Endodermal cell (in vitro differentiated cells): ENCODE data around the gene RSRC2. TPM values are rescaled to one million over a fixed set of nuclear protein-coding genes. Genes with fewer than 3 reads are reported as not detected.

Experiments
- DNase-seq: peaks from one replicate; pipeline ENCODE4 v3.0.0-alpha.2; 2017
- H3K27ac ChIP-seq: 2 replicates; pipeline ENCODE4 v1.5.1; 2013; ENCODE audit warnings: mild to moderate bottlenecking, low read depth, low read length, moderate library complexity
- H3K27me3 ChIP-seq: 2 replicates; pipeline ENCODE4 v1.6.1; 2013; ENCODE audit warnings: mild to moderate bottlenecking, low read length, moderate library complexity; ENCODE audit not compliant: insufficient read depth, control insufficient read depth, poor library complexity, severe bottlenecking
- H3K36me3 ChIP-seq: 2 replicates; pipeline ENCODE4 v1.7.0; 2013; ENCODE audit warnings: mild to moderate bottlenecking, low read length, moderate library complexity; ENCODE audit not compliant: control insufficient read depth, insufficient read depth
- H3K4me1 ChIP-seq: one replicate; pipeline ENCODE4 v1.7.0; 2013; ENCODE audit warnings: low read length; ENCODE audit not compliant: control insufficient read depth, insufficient read depth
- H3K4me3 ChIP-seq: 2 replicates; pipeline ENCODE4 v1.5.1; 2013; ENCODE audit warnings: mild to moderate bottlenecking, low read length, moderate library complexity
- H3K9ac ChIP-seq: 2 replicates; pipeline ENCODE4 v1.6.1; 2013; ENCODE audit warnings: mild to moderate bottlenecking, low read length, moderate library complexity; ENCODE audit not compliant: poor library complexity, severe bottlenecking; ENCODE audit errors: extremely low read depth
- H3K9me3 ChIP-seq: 2 replicates; pipeline ENCODE4 v1.6.1; 2013; ENCODE audit warnings: mild to moderate bottlenecking, low read length, moderate library complexity; ENCODE audit not compliant: control insufficient read depth
- H3K27ac Mint-ChIP-seq: 2 replicates; pipeline ENCODE4 v1.8.0; 2020; ENCODE audit warnings: mixed read lengths
- H3K27me3 Mint-ChIP-seq: 2 replicates; pipeline ENCODE4 v1.8.0; 2021; ENCODE audit warnings: mild to moderate bottlenecking, mixed read lengths; ENCODE audit not compliant: insufficient read depth
- H3K36me3 Mint-ChIP-seq: 2 replicates; pipeline ENCODE4 v1.8.0; 2020; ENCODE audit warnings: low read depth, mixed read lengths
- H3K4me1 Mint-ChIP-seq: 2 replicates; pipeline ENCODE4 v1.8.0; 2020; ENCODE audit warnings: mixed read lengths
- H3K4me3 Mint-ChIP-seq: 2 replicates; pipeline ENCODE4 v1.8.0; 2020; ENCODE audit warnings: mild to moderate bottlenecking, moderate library complexity, mixed read lengths
- H3K9me3 Mint-ChIP-seq: 2 replicates; pipeline ENCODE4 v1.8.0; 2020; ENCODE audit warnings: mild to moderate bottlenecking, mixed read lengths
- CTCF ChIP-seq: fragments of 200-600 bp; sonication (generic); conservative IDR thresholded peaks from 2 replicates; pipeline ENCODE4 v1.5.0; 2021; ENCODE audit warnings: antibody characterized with exemption, mild to moderate bottlenecking
- WGBS, 2 experiments: methylation state at CpG; one replicate each; pipeline versions ENCODE4 v1.1.5 to v1.1.7; 2013; ENCODE audit warnings: missing lambda C conversion rate in 2 of 2, mixed read lengths in 1 of 2; ENCODE audit not compliant: insufficient coverage in 1 of 2, insufficient read length in 1 of 2; 5-methylcytosine and 5-hydroxymethylcytosine counted together
- total RNA-seq, 2 donors: library from RNA; stranded (reverse); fragmentation: NEBNext Ultra II Directional in 1 of 2; extraction: Animal tissue kit (Norgen Biotek cat#: 25700) in 1 of 2; gene quantifications; 2 replicates in 1 of 2; 3 replicates in 1 of 2; pipeline ENCODE4 v1.2.1, GENCODE V29; 2021

RSRC2 gene
- total RNA-seq, 2 donors from 2014 or later, result 88.1 to 111 TPM

GRCh38 chr12:122474324-122474716 is 52.4 kb downstream of the RSRC2 start:
- Histone ChIP-seq H3K4me1 (no peaks in the 10 kb centered on the region), H3K4me3 (no peak overlapping the region), H3K9ac (no peak overlapping the region), H3K27ac (no peak overlapping the region), H3K36me3 (peaks cover 62% of the 10 kb centered on the region), H3K9me3 (no peaks in the 10 kb centered on the region), H3K27me3 (no peaks in the 10 kb centered on the region)
- H3K4me1 Mint-ChIP-seq, result peaks cover 2% of the 10 kb centered on the region
- no peak for DNase-seq
- no peak overlapping the region for H3K27ac Mint-ChIP-seq
- no peak overlapping the region for H3K4me3 Mint-ChIP-seq
- peaks cover 59% of the 10 kb centered on the region for H3K36me3 Mint-ChIP-seq
- no peaks in the 10 kb centered on the region for H3K9me3 Mint-ChIP-seq
- no peaks in the 10 kb centered on the region for H3K27me3 Mint-ChIP-seq
- no peak for TF ChIP-seq CTCF
- 96 to 98% methylated on average over 2 of the region's 2 CpGs for WGBS, 2 experiments

GRCh38 chr12:122473543-122474323 is 53.0 kb downstream of the RSRC2 start:
- 93 to 98% methylated on average over 17 of the region's 19 CpGs for WGBS, 2 experiments
- H3K36me3 Mint-ChIP-seq, result peaks cover 55% of the 10 kb centered on the region
- peaks cover 56% of the 10 kb centered on the region for H3K36me3 ChIP-seq

More at GRCh38 chr12:122473543-122474323, 53.0 kb downstream of the RSRC2 start:
- Histone ChIP-seq H3K4me1 (no peaks in the 10 kb centered on the region), H3K4me3 (no peak overlapping the region), H3K9ac (no peak overlapping the region), H3K27ac (no peak overlapping the region), H3K9me3 (no peaks in the 10 kb centered on the region), H3K27me3 (no peaks in the 10 kb centered on the region)
- Mint-ChIP-seq H3K9me3 (peaks cover 2% of the 10 kb centered on the region), H3K4me1 (peaks cover 2% of the 10 kb centered on the region), H3K27ac (peak overlapping the region; percentile 59), H3K4me3 (no peak overlapping the region), H3K27me3 (no peaks in the 10 kb centered on the region)
- no peak for TF ChIP-seq CTCF
- peak; percentile 44 for DNase-seq
